Body of pancreas (tissue), 4 donors: ENCODE results near the gene TENM4.

Experiments
- CTCF ChIP-seq, 7 experiments: fragments of 450-650 bp in 4 of 7; fragments of 200-600 bp in 3 of 7; sonication (generic) in 3 of 7; IDR thresholded peaks; one replicate each; pipeline ENCODE4 v1.5.1; 2016 to 2019; ENCODE audit warnings: antibody characterized with exemption in 7 of 7
- POLR2A ChIP-seq, 3 donors: fragments of 450-650 bp; IDR thresholded peaks; one replicate each; pipeline ENCODE4 v1.6.1; 2016; ENCODE audit warnings: antibody characterized with exemption in 3 of 3, mild to moderate bottlenecking in 2 of 3

DNA sequence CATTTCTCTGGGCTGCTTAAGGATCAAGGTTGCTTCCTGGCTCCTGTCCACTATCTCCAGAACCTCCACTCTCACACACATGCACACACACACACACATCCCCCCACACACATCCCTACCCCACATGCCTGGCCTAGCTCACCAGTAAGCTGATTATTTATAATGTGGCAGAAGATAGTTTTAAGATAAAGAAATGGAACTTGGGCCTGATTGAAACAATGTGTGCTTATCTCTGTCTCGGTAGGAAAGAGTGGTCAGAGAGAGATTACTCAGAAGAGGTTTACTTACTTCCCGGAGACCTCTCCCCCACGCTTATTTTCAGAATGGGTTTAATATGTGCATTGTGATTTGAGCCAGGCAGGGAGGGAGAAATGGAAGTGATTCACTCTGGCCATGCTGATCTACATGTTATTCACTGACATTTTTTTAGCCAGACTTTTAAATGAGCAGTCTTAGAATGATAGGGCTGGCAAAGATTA lies 422.4 kb downstream of the TENM4 start:
- no peak for TF ChIP-seq CTCF (IDR thresholded peaks at IDR 0.05)
- no peak for TF ChIP-seq POLR2A (IDR thresholded peaks at IDR 0.05)
